Peyer's patch (tissue), 4 donors: ENCODE measurements around the gene GNAT2.

Experiments used
- CTCF ChIP-seq, 6 experiments: fragments of 450-650 bp in 4 of 6; fragments of 200-600 bp in 2 of 6; sonication (generic) in 1 of 6; IDR thresholded peaks; one replicate each; pipeline ENCODE4 v1.5.1; 2017 to 2019; ENCODE audit warnings: antibody characterized with exemption in 6 of 6, mild to moderate bottlenecking in 3 of 6, moderate library complexity in 1 of 6
- POLR2A ChIP-seq, 2 donors: fragments of 450-650 bp; IDR thresholded peaks; one replicate each; pipeline ENCODE4 v1.5.1; 2017; ENCODE audit warnings: antibody characterized with exemption in 2 of 2, mild to moderate bottlenecking in 2 of 2, moderate library complexity in 2 of 2

GRCh38 chr1:109559995-109560394 is 59.4 kb downstream of the GNAT2 start:
- TF ChIP-seq CTCF (IDR thresholded peaks at IDR 0.05), result no peak
- TF ChIP-seq POLR2A (IDR thresholded peaks at IDR 0.05), result no peak
